GM13977 (cell line): ENCODE data around the gene OR52H1.

Experiments used
- DNase-seq: peaks from one replicate; pipeline ENCODE4 v3.0.0; 2012; ENCODE audit warnings: low spot score
- in situ Hi-C: fragments of 300-500 bp; cut with MboI; formaldehyde crosslinking; loops from one replicate; pipeline ENCODE4 v1.12.0; 2022; ENCODE audit warnings: low sequenced_read_pairs, low pct_unique_long_range_greater_than_20kb, mixed read lengths, inconsistent platforms; ENCODE audit not compliant: unreplicated experiment
- TF ChIP-seq, protein P1 (sequence below): IDR thresholded peaks from 2 replicates; pipeline ENCODE4 v1.5.1; 2012; ENCODE audit warnings: mild to moderate bottlenecking, control low read depth; ENCODE audit not compliant: insufficient read depth; ENCODE audit errors: extremely low read depth, missing control alignments

The OR52H1 gene

DNA sequence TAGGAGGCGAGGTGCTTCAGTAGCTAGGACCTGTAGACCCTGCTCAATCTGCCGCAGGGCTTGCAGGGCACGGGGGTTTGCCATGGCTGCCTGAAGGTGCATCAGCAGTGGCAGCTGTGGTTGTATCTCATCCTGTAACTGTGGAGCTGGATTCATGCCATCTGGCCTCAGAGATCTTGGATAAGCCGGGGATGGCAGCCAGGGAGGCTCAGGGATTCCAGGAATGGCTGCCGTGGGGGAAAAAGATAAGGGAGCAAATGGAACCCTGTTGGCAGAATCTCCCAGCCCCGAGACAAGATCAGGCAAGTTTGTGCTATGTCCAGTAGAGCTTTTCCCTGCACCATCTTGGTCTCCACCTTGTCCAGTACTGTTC is 40.4 kb downstream of the OR52H1 start:
- no peak for DNase-seq
- TF ChIP-seq, protein P1, sequence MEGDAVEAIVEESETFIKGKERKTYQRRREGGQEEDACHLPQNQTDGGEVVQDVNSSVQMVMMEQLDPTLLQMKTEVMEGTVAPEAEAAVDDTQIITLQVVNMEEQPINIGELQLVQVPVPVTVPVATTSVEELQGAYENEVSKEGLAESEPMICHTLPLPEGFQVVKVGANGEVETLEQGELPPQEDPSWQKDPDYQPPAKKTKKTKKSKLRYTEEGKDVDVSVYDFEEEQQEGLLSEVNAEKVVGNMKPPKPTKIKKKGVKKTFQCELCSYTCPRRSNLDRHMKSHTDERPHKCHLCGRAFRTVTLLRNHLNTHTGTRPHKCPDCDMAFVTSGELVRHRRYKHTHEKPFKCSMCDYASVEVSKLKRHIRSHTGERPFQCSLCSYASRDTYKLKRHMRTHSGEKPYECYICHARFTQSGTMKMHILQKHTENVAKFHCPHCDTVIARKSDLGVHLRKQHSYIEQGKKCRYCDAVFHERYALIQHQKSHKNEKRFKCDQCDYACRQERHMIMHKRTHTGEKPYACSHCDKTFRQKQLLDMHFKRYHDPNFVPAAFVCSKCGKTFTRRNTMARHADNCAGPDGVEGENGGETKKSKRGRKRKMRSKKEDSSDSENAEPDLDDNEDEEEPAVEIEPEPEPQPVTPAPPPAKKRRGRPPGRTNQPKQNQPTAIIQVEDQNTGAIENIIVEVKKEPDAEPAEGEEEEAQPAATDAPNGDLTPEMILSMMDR, result no peak
- in situ Hi-C loops, result no loop called here

DNA sequence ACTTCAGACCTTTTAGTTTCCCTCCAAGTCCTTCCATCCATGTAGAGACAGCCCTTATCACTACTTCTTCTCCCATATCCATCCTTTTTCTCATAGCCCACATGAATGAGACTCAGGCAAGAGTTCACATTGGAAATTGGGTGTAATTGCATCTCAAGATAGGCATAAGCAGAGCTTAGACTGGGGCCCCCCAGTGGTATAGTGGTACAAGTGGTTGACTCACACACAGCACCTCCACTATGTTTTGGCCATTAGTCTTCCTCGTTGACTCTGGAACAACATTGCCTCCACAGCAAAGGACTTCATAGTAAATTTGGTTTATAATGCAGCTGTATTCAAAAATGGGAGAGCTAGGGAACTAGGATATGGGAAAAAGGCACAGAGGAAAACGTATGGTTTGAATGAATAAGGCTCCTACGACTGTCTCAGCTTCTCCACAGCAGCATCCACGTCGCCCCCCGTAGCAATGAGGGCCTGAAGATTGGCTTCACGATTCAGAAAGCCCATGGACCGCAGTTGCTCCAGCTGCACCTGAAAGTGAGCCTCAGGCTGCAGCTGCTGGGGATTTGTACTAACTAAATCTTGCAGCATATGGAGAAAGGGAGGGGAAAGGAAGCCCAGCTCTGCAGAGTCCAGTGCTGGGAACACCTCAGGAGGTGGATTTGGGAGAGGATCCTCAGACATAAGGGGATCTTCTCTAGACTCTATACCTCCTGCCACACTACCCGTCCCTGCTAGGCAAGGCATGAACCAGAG is 41.0 kb downstream of the OR52H1 start:
- TF ChIP-seq, protein P1, result no peak
- in situ Hi-C loops, result no loop called here
- no peak for DNase-seq

DNA sequence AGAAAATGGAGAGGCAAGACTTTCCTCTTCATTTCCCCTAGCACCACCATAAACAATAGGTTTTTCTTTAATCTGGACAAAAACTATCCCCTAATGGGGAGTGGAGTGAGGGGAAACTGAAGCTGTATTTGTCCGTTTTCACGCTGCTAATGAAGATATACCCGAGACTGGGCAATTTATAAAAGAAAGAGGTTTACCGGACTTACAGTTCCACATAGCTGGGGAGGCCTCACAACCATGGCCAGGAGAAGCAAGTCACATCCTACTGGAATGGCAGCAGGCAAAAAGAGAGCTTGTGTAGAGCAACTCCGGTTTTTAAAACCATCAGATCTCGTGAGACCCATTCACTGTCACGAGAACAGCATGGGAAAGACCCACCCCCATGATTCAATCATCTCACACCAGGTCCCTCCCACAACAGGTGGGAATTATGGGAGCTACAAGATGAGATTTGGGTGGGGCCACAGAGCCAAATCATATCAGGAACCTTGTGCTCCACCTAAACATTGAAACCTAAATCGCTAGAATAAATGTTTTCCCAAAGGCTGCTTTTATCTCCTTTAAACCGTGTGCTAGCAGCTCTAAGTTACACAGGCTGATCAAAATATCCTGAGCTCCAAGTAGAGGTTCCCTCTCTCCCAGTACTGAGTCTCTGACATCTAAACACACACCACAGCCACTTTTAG is 42.8 kb downstream of the OR52H1 start:
- no peak for DNase-seq
- TF ChIP-seq, protein P1, result no peak
- in situ Hi-C loops, result no loop called here

- in situ Hi-C loops, result no loop called here
- TF ChIP-seq, protein P1, result no peak
Measured at GRCh38 chr11:5504403-5504921, 43.9 kb downstream of the OR52H1 start.

DNA sequence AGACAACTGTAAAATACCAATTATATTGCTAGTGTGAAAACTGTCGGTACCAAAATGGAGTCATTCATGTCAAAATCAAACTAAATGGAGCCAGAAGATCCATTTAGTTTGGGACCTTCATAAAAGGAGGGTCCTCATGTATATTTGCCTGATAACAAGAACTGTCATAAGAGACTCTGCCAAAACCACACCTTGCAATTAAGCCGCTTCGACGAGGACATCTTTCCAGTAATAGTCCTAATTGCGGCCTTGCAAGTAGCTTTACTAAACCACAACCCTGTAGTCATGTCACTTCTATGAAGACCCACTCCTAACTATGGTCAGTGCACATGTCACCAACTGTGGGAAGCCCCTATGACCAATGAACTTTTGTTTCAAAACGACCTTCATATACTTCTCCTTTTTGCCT is 47.9 kb downstream of the OR52H1 start:
- in situ Hi-C loops, result no loop called here
- TF ChIP-seq, protein P1, result no peak

More at GRCh38 chr11:5504403-5504921, 43.9 kb downstream of the OR52H1 start:
- DNase-seq, result no peak

GRCh38 chr11:5499671-5500070 is 48.7 kb downstream of the OR52H1 start:
- TF ChIP-seq, protein P1, result no peak
- in situ Hi-C loops, result loop anchor here (25.0 kb wide), 1 partner anchor 313 kb away; the partner anchor contains the start of gene OR52N2

More for the DNA sequence above, 47.9 kb downstream of the OR52H1 start:
- DNase-seq, result no peak

More at GRCh38 chr11:5499671-5500070, 48.7 kb downstream of the OR52H1 start:
- DNase-seq, result no peak
